Vagina (tissue), 2 donors: Measurements from ENCODE around the gene SLC9A9. TPM values are rescaled to one million over a fixed set of nuclear protein-coding genes. Genes with fewer than 3 reads are reported as not detected.

Source experiments
- DNase-seq, 2 donors: peaks; one replicate each; pipeline ENCODE4 v3.0.0-alpha.2; 2017; ENCODE audit errors: extremely low spot score in 2 of 2
- H3K27ac ChIP-seq: fragments of 200-600 bp; sonication (generic); one replicate; pipeline ENCODE4 v1.5.1; 2019
- H3K27me3 ChIP-seq: fragments of 200-600 bp; sonication (generic); one replicate; pipeline ENCODE4 v1.5.1; 2019
- H3K36me3 ChIP-seq, 2 donors: fragments of 200-600 bp; sonication (generic); one replicate each; pipeline ENCODE4 v1.5.1; 2017 to 2019
- H3K4me1 ChIP-seq: fragments of 200-600 bp; sonication (generic); one replicate; pipeline ENCODE4 v1.5.1; 2019
- H3K4me3 ChIP-seq, 2 donors: fragments of 200-600 bp; sonication (generic); 1 replicate in 1 of 2; 2 replicates in 1 of 2; pipeline ENCODE4 v1.5.1; 2016 to 2019
- H3K9me3 ChIP-seq: fragments of 200-600 bp; sonication (generic); one replicate; pipeline ENCODE4 v1.5.1; 2019
- POLR2A ChIP-seq, 2 donors: fragments of 450-650 bp; IDR thresholded peaks; one replicate each; pipeline ENCODE4 v1.6.1; 2017; ENCODE audit warnings: antibody characterized with exemption in 2 of 2, mild to moderate bottlenecking in 2 of 2, moderate library complexity in 2 of 2
- POLR2AphosphoS5 ChIP-seq, 2 donors: sonication (generic); formaldehyde crosslinking; IDR thresholded peaks; one replicate each; pipeline ENCODE4 v1.9.0; 2017; ENCODE audit warnings: antibody characterized with exemption in 2 of 2, mild to moderate bottlenecking in 2 of 2, low read depth in 1 of 2; ENCODE audit not compliant: insufficient read depth in 1 of 2
- intact Hi-C: fragments of 100-400 bp; cut with DNase I; formaldehyde crosslinking; loops from one replicate; pipeline ENCODE4 v1.15.1; 2023
- total RNA-seq: library from RNA; depleted of rRNA; stranded (reverse); fragments of >200 nt; gene quantifications from one replicate; pipeline ENCODE4 v1.2.3, GENCODE V29; 2016
- TF ChIP-seq, protein P1 (sequence below), 3 experiments: fragments of 450-650 bp in 2 of 3; fragments of 200-600 bp in 1 of 3; sonication (generic) in 1 of 3; IDR thresholded peaks; one replicate each; pipeline ENCODE4 v1.5.1; 2017 to 2019; ENCODE audit warnings: antibody characterized with exemption in 3 of 3, mild to moderate bottlenecking in 2 of 3, moderate library complexity in 2 of 3

The SLC9A9 gene
- total RNA-seq, 1 donor from 2014 or later, result 30.7 TPM

DNA sequence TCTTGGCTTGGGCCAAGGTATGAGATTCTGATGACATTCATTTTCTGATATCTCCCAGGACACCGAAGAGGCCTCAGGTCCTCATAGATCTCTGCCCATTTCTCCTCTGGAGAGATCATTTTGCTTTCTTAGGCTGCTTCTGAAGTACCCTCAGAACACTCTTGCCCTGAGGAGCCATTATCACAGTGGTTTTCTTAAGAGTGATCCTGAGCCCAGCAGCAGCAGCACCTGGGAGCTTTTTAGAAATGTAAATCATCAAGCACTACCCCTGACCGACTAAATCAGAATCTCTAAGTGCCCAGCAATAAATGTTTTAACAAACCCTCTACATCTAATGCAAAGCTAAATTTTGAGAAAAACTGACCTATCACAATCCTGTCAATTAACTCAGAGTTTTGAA, 40.6 kb upstream of the SLC9A9 start:
- DNase-seq, result no peak
- no peaks in the 10 kb centered on the region for H3K27me3 ChIP-seq
- no peaks in the 10 kb centered on the region for H3K4me1 ChIP-seq
- no peak overlapping the region for H3K27ac ChIP-seq
- TF ChIP-seq POLR2A (IDR thresholded peaks at IDR 0.05), result no peak
- no peak for TF ChIP-seq POLR2AphosphoS5 (IDR thresholded peaks at IDR 0.05; ENCODE audit: insufficient read depth in 1 of 2, low read depth in 1 of 2)
- TF ChIP-seq, protein P1, sequence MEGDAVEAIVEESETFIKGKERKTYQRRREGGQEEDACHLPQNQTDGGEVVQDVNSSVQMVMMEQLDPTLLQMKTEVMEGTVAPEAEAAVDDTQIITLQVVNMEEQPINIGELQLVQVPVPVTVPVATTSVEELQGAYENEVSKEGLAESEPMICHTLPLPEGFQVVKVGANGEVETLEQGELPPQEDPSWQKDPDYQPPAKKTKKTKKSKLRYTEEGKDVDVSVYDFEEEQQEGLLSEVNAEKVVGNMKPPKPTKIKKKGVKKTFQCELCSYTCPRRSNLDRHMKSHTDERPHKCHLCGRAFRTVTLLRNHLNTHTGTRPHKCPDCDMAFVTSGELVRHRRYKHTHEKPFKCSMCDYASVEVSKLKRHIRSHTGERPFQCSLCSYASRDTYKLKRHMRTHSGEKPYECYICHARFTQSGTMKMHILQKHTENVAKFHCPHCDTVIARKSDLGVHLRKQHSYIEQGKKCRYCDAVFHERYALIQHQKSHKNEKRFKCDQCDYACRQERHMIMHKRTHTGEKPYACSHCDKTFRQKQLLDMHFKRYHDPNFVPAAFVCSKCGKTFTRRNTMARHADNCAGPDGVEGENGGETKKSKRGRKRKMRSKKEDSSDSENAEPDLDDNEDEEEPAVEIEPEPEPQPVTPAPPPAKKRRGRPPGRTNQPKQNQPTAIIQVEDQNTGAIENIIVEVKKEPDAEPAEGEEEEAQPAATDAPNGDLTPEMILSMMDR (IDR thresholded peaks at IDR 0.05), result no peak
- no peaks in the 10 kb centered on the region for H3K9me3 ChIP-seq
- H3K36me3 ChIP-seq, result no peaks in the 10 kb centered on the region
- intact Hi-C loops, result no loop called here
- H3K4me3 ChIP-seq, result no peak overlapping the region

DNA sequence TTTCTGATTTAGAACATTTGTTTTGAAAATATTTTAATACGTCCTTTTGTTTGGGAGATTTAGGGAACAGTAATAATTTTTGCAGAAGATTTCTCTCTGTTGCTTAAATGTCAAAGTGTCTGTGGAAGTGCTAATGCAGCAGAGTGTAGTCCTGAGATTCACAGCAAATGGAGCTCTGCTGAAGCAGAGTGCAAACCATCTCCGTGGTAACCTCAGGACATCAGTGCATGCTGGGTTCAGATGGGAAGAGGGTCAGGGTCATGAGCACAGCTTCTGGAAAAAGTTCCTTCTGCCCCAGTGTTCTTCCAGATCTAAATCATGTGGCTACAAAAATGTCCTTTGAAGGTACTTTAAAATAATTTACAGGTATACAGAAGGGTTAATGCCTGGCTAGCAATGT, 39.9 kb upstream of the SLC9A9 start:
- intact Hi-C loops, result no loop called here

DNA sequence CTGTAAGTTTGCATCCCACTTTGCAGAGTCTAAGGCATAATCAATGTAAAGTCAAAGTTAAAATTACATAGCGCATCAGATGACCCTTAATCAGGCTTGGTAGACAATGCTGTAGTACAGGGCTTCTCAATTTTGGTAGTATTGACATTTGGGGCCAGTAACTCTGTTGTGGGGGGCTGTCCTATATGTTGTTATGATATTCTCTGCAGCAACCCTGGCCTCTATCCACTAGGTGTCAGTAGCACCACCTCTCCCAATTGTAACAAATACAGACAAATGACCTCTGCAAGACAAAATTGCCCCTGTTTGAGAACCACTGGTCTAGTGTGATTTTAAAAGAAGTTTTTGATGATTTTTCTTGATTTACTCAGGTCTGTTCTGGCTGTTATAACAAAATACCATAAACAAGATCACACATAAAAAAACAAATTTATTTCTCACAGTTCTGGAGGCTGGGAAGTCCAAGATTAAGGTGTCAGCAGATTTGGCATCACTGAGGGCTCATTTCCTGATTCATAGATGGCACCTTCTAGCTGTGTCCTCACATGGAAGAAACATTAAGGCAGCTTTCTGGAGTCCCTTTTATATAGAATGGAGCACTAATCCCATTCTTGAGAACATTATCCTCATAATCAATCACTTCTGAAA, 37.6 kb upstream of the SLC9A9 start:
- Histone ChIP-seq H3K27ac (no peak overlapping the region), H3K4me3 (no peak overlapping the region), H3K36me3 (no peaks in the 10 kb centered on the region), H3K4me1 (no peaks in the 10 kb centered on the region), H3K27me3 (no peaks in the 10 kb centered on the region), H3K9me3 (no peaks in the 10 kb centered on the region)
- intact Hi-C loops, result no loop called here
- DNase-seq, result no peak
- TF ChIP-seq, protein P1 (IDR thresholded peaks at IDR 0.05), result peak in 2 of 3 experiments; percentile 34 to 36
- TF ChIP-seq POLR2A (IDR thresholded peaks at IDR 0.05) (no peak), POLR2AphosphoS5 (IDR thresholded peaks at IDR 0.05; ENCODE audit: insufficient read depth in 1 of 2, low read depth in 1 of 2) (no peak)

More for the DNA sequence above, 39.9 kb upstream of the SLC9A9 start:
- Histone ChIP-seq H3K9me3 (no peaks in the 10 kb centered on the region), H3K4me1 (no peaks in the 10 kb centered on the region), H3K27me3 (no peaks in the 10 kb centered on the region), H3K27ac (no peak overlapping the region), H3K36me3 (no peaks in the 10 kb centered on the region), H3K4me3 (no peak overlapping the region)
- DNase-seq, result no peak
- TF ChIP-seq POLR2AphosphoS5 (IDR thresholded peaks at IDR 0.05; ENCODE audit: insufficient read depth in 1 of 2, low read depth in 1 of 2), result no peak
- TF ChIP-seq POLR2A (IDR thresholded peaks at IDR 0.05), result no peak
- TF ChIP-seq, protein P1 (IDR thresholded peaks at IDR 0.05), result no peak

DNA sequence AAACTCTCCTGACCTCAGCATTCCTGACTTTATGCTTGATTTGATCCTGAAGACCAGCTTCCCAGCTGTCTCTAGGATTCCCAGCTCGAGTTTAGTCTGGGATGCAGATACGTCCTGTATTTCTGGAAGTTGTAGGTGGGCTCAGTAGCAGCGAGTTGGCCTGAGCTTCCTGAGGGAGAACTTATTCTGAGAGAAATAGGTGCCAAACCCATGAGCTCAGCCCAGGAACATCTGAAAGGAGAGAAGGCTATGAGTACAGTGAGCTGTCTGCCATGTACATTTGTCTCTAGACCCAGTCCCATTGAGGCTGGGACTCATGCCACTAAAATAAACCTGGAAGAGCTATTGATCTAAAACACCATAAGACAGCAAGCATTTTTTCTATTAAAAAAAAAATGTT, 36.6 kb upstream of the SLC9A9 start:
- Histone ChIP-seq H3K27ac (no peak overlapping the region), H3K27me3 (no peaks in the 10 kb centered on the region), H3K4me3 (no peak overlapping the region), H3K4me1 (no peaks in the 10 kb centered on the region), H3K9me3 (no peaks in the 10 kb centered on the region), H3K36me3 (no peaks in the 10 kb centered on the region)
- no peak for DNase-seq
- intact Hi-C loops, result no loop called here
- no peak for TF ChIP-seq POLR2AphosphoS5 (IDR thresholded peaks at IDR 0.05; ENCODE audit: insufficient read depth in 1 of 2, low read depth in 1 of 2)
- TF ChIP-seq, protein P1 (IDR thresholded peaks at IDR 0.05), result no peak
- no peak for TF ChIP-seq POLR2A (IDR thresholded peaks at IDR 0.05)

DNA sequence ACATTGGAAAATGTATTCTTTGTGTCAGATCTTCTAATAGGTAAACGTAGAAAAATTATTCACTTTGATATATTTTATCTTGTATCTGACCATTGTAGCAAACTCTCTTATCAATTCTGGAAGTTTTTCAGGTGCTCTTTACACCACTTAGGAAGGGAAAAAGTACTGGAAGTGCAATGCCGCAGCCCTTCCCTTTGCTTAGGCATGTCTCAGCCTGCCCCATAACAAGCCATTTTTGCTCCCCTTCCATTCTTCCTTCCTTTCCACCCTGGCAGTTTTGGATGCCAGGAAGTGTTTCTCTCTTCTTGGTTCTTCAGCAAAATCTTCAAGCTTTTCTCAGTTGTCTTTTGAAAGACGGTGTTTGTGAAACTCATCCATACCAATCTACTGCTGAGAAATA, 34.9 kb upstream of the SLC9A9 start:
- no peak for DNase-seq
- H3K9me3 ChIP-seq, result no peaks in the 10 kb centered on the region
- H3K4me1 ChIP-seq, result no peaks in the 10 kb centered on the region
- intact Hi-C loops, result no loop called here
- TF ChIP-seq POLR2AphosphoS5 (IDR thresholded peaks at IDR 0.05; ENCODE audit: insufficient read depth in 1 of 2, low read depth in 1 of 2), result no peak
- no peak for TF ChIP-seq POLR2A (IDR thresholded peaks at IDR 0.05)
- TF ChIP-seq, protein P1 (IDR thresholded peaks at IDR 0.05), result no peak
- no peaks in the 10 kb centered on the region for H3K27me3 ChIP-seq
- no peak overlapping the region for H3K4me3 ChIP-seq
- no peaks in the 10 kb centered on the region for H3K36me3 ChIP-seq
- no peak overlapping the region for H3K27ac ChIP-seq
